GM21737 (cell line): ENCODE data around the gene ANKRD12.
A peak's percentile ranks its signal among the peaks of the same experiment; 100 is the strongest.
"Not testable (repeated sequence)": the region's sequence is repeated elsewhere in the genome, so short reads cannot be mapped to it uniquely, and the experiment has no call there.

Experiments used
- ATAC-seq: cut with Tn5 transposase; IDR thresholded peaks from one replicate; pipeline ENCODE4 v1.9.1; 2021; ENCODE audit warnings: mild to moderate bottlenecking, moderate library complexity; ENCODE audit not compliant: unreplicated experiment

The ANKRD12 gene

GRCh38 chr18:9136315-9137155 lies at the start of gene ANKRD12:
TSS of gene ANKRD12 (plus strand) at chr18:9136781. CDS start at chr18:9182433, 45,652 bp downstream.
- ATAC-seq = peak; percentile 64

GRCh38 chr18:9087144-9087543 lies 49.4 kb upstream of the ANKRD12 start:
- no peak for ATAC-seq

GRCh38 chr18:9088252-9088651 lies 48.3 kb upstream of the ANKRD12 start:
- ATAC-seq = no peak

GRCh38 chr18:9088727-9089126 lies 47.9 kb upstream of the ANKRD12 start:
- ATAC-seq = not testable (repeated sequence)

- ATAC-seq = no peak
These were observed 46.0 kb upstream of the ANKRD12 start for GRCh38 chr18:9090578-9090977.

- ATAC-seq = no peak
These were observed 45.5 kb upstream of the ANKRD12 start for GRCh38 chr18:9091066-9091476.

- no peak for ATAC-seq
These were observed 43.9 kb upstream of the ANKRD12 start for GRCh38 chr18:9092665-9093064.

GRCh38 chr18:9093109-9093508 lies 43.5 kb upstream of the ANKRD12 start:
- not testable (repeated sequence) for ATAC-seq

GRCh38 chr18:9094307-9095226 lies 42.0 kb upstream of the ANKRD12 start:
- no peak for ATAC-seq

GRCh38 chr18:9095297-9096006 lies 41.1 kb upstream of the ANKRD12 start:
- peak; percentile 85 for ATAC-seq

GRCh38 chr18:9096007-9096371 lies 40.6 kb upstream of the ANKRD12 start:
- ATAC-seq = no peak

GRCh38 chr18:9096685-9097084 lies 39.9 kb upstream of the ANKRD12 start:
- no peak for ATAC-seq

- ATAC-seq = no peak
These were observed 39.2 kb upstream of the ANKRD12 start for GRCh38 chr18:9097349-9097748.

GRCh38 chr18:9100796-9101195 lies 35.8 kb upstream of the ANKRD12 start:
- no peak for ATAC-seq

- ATAC-seq = peak; percentile 1
These were observed 34.7 kb upstream of the ANKRD12 start for GRCh38 chr18:9101730-9102507.

GRCh38 chr18:9102508-9103375 lies 33.8 kb upstream of the ANKRD12 start, which contains the start of gene NDUFV2:
TSS of gene NDUFV2 (plus strand) at chr18:9102699. CDS start at chr18:9102744, 45 bp downstream.
- peak; percentile 89 for ATAC-seq

- no peak for ATAC-seq
These were observed 33.2 kb upstream of the ANKRD12 start for GRCh38 chr18:9103376-9103873.

- no peak for ATAC-seq
These were observed 32.2 kb upstream of the ANKRD12 start for GRCh38 chr18:9104244-9104901.
